Measurements from ENCODE around the gene TTLL11.

DNA sequence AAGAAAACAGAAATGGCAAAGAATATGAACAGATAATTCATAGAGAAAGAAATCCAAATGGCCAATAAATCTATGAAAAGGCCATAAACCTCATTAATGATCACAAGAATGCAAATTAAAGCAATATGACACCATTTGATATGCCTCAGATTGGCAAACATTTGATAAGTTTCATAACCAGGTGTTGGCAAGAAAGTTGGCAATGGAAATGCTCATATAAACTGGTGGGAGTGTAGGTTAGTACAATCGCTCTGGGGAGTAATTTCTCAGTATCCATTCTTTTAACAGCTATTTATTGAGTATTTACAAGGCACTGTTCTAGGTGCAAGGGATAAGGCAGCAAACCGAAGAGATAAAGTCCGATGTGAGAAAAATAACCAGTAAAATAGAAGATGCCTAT, 154.5 kb downstream of the TTLL11 start:
- TF ChIP-seq EP300 (IDR thresholded peaks at IDR 0.05) (no peak), POLR2A (IDR thresholded peaks at IDR 0.05) (no peak)
- TF ChIP-seq, protein P1, sequence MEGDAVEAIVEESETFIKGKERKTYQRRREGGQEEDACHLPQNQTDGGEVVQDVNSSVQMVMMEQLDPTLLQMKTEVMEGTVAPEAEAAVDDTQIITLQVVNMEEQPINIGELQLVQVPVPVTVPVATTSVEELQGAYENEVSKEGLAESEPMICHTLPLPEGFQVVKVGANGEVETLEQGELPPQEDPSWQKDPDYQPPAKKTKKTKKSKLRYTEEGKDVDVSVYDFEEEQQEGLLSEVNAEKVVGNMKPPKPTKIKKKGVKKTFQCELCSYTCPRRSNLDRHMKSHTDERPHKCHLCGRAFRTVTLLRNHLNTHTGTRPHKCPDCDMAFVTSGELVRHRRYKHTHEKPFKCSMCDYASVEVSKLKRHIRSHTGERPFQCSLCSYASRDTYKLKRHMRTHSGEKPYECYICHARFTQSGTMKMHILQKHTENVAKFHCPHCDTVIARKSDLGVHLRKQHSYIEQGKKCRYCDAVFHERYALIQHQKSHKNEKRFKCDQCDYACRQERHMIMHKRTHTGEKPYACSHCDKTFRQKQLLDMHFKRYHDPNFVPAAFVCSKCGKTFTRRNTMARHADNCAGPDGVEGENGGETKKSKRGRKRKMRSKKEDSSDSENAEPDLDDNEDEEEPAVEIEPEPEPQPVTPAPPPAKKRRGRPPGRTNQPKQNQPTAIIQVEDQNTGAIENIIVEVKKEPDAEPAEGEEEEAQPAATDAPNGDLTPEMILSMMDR (IDR thresholded peaks at IDR 0.05), result no peak

All from upper lobe of left lung (tissue), 4 donors.